ENCODE data around the gene ROBO2.

Gene ROBO2

DNA sequence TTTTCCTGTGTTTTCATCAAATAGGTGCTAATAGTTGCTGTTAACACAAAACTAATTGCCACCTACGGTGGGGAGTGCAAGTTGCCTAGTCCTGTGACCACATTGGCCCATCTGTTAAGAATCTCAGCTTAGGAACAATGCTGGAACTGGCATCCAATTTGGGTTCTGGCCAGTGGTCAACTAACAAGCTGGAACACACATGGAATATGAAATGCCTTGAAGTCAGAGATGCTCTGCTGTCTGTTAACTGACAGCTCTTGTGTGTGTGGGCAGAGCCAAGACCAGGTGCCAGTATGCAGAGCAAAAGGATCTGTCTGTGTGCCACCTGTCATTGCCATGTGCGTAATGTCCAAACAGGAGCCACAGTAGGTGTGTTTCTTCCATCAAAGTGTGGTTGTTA lies 460.8 kb downstream of the ROBO2 start:
- ChIA-PET CTCF (no interaction called here), POLR2A (ENCODE audit: low non-redundant PET) (no interaction called here)
- DNase-seq (ENCODE audit: low spot score) = no peak
- H3K27ac ChIP-seq = no peak overlapping the region
- TF ChIP-seq, protein P1, sequence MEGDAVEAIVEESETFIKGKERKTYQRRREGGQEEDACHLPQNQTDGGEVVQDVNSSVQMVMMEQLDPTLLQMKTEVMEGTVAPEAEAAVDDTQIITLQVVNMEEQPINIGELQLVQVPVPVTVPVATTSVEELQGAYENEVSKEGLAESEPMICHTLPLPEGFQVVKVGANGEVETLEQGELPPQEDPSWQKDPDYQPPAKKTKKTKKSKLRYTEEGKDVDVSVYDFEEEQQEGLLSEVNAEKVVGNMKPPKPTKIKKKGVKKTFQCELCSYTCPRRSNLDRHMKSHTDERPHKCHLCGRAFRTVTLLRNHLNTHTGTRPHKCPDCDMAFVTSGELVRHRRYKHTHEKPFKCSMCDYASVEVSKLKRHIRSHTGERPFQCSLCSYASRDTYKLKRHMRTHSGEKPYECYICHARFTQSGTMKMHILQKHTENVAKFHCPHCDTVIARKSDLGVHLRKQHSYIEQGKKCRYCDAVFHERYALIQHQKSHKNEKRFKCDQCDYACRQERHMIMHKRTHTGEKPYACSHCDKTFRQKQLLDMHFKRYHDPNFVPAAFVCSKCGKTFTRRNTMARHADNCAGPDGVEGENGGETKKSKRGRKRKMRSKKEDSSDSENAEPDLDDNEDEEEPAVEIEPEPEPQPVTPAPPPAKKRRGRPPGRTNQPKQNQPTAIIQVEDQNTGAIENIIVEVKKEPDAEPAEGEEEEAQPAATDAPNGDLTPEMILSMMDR (conservative IDR thresholded peaks at IDR 0.05; ENCODE audit: low read depth) = no peak

DNA sequence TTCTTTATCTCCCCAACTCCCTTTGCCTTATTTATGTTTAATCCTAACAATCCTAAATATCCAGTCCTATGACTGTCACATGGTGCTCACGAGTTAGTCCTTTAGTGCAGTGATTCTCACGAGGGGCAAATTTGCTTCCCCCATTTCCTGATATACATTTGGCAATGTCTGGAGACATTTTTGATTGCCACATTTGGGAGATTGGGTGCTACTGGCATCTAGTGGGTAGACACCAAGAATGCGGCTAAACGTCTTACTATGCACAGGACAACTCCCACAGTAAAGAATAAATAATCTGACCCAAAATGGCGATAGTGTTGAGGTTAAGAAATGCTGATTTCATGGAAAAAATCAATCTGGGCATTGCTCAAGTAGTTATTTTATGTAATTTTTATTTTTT lies 466.5 kb downstream of the ROBO2 start:
- no peak overlapping the region for H3K27ac ChIP-seq
- no peak for DNase-seq (ENCODE audit: low spot score)
- CTCF ChIA-PET = no interaction called here
- POLR2A ChIA-PET (ENCODE audit: low non-redundant PET) = no interaction called here
- TF ChIP-seq, protein P1 (conservative IDR thresholded peaks at IDR 0.05; ENCODE audit: low read depth) = no peak

- POLR2A ChIA-PET (ENCODE audit: low non-redundant PET) = no interaction called here
- TF ChIP-seq, protein P1 (conservative IDR thresholded peaks at IDR 0.05; ENCODE audit: low read depth) = no peak
- CTCF ChIA-PET = no interaction called here
- no peak for DNase-seq (ENCODE audit: low spot score)
- no peak overlapping the region for H3K27ac ChIP-seq
Measured at GRCh38 chr3:77513542-77513941, 473.6 kb downstream of the ROBO2 start.

GRCh38 chr3:77514766-77515165 lies 474.9 kb downstream of the ROBO2 start:
- TF ChIP-seq, protein P1 (conservative IDR thresholded peaks at IDR 0.05; ENCODE audit: low read depth) = no peak
- no peak for DNase-seq (ENCODE audit: low spot score)
- CTCF ChIA-PET = no interaction called here
- POLR2A ChIA-PET (ENCODE audit: low non-redundant PET) = no interaction called here
- H3K27ac ChIP-seq = no peak overlapping the region

DNA sequence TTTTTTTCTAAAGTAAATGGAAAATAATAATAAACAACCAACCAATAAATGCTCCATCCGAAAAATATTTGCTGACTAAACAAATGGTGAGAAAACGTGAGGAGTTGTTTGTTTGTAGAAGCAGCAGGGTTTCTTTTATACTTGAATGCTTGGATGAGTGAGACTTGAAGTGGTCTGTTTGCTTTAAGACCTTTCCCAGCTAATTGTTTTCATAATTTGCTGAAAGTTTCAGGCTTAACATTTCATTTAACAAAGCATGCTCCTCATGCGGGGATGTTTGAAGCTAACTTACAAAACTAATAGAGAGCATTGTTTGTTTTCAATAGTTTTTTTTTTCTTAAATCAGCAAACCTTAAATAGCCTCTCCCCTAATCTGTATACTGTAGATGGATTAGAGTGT lies 484.6 kb downstream of the ROBO2 start:
- CTCF ChIA-PET = interaction anchor here (0.6 kb wide), 1 partner anchor 177 kb away, joined by 3 read pairs; no protein-coding TSS in a partner anchor
- DNase-seq (ENCODE audit: low spot score) = no peak
- TF ChIP-seq, protein P1 (conservative IDR thresholded peaks at IDR 0.05; ENCODE audit: low read depth) = no peak
- no peak overlapping the region for H3K27ac ChIP-seq
- POLR2A ChIA-PET (ENCODE audit: low non-redundant PET) = no interaction called here

DNA sequence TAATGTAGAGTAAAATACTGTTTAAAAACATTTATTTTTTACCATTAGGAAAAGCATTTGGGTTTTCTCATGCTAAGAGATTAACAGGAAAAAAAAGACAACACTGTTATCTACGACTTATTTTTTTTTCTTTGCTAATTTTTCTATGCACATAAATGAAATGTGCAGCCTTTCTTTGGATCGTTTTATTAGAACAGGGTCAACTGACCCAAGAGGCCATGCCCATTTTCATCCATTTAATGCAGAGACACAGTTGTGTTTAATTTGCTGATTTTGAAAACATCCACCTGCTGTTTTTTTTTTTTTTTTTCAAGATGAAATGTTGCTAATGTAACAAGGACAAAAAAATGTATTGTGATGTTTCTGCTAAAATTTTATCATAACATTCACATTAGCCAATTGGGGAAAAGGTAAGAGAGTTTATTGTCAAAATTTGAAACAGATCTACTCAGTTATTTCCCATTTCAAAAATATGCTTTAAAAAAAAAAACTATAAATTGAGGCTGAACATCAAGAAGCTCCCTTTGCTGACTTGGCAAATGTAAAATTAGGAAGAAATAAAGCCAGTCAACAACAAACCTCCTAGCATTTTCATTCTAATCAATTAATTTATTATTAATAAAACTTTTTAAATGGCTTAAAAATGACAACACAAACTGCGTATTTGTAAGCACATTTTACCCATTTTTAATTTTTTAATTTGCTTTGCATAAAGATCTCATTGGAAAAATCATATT lies 485.2 kb downstream of the ROBO2 start:
- TF ChIP-seq, protein P1 (conservative IDR thresholded peaks at IDR 0.05; ENCODE audit: low read depth) = no peak
- ChIA-PET POLR2A (ENCODE audit: low non-redundant PET) (no interaction called here), CTCF (no interaction called here)
- no peak for DNase-seq (ENCODE audit: low spot score)
- no peak overlapping the region for H3K27ac ChIP-seq
